ENCODE results near the gene FREM2.

The FREM2 gene

GRCh38 chr13:38658906-38659305, 28.0 kb upstream of the FREM2 start (continued):
- no peak for TF ChIP-seq ZNF792 (tag by site-specific recombination; IDR thresholded peaks at IDR 0.05)

GRCh38 chr13:38661010-38661675, 25.7 kb upstream of the FREM2 start:
- POLR2A ChIA-PET = no interaction called here
- no peak overlapping the region for H3K4me3 ChIP-seq (ENCODE audit: low read depth, low read length)

GRCh38 chr13:38662362-38662761, 24.5 kb upstream of the FREM2 start:
- Histone ChIP-seq H3K27ac (ENCODE audit: extremely low read depth, low read depth, low read length) (no peak overlapping the region), H3K9me3 (ENCODE audit: control insufficient read depth, insufficient read depth, low read depth, low read length) (no peaks in the 10 kb centered on the region), H3K36me3 (ENCODE audit: control insufficient read depth in 2 of 2, insufficient read depth in 1 of 2, low read length in 2 of 2) (no peaks in the 10 kb centered on the region), H3K4me1 (ENCODE audit: control insufficient read depth, insufficient read depth, low read length) (peaks cover 6% of the 10 kb centered on the region), H3K4me3 (ENCODE audit: low read depth, low read length) (no peak overlapping the region)
- ChIA-PET POLR2A (interaction anchor here (1.0 kb wide), 1 partner anchor 25 kb away, joined by 3 read pairs; the partner anchor contains the start of gene FREM2), CTCF (no interaction called here)
- TF ChIP-seq PRDM10 (tag by site-specific recombination; IDR thresholded peaks at IDR 0.05) (no peak), ZNF433 (tag by site-specific recombination; IDR thresholded peaks at IDR 0.05; ENCODE audit: low read depth) (no peak), BCL11A (tag by site-specific recombination; IDR thresholded peaks at IDR 0.05; ENCODE audit: low read depth) (no peak), ZNF664 (tag by site-specific recombination; IDR thresholded peaks at IDR 0.05) (no peak), KLF10 (tag by site-specific recombination; IDR thresholded peaks at IDR 0.05) (no peak), ZSCAN23 (tag by site-specific recombination; IDR thresholded peaks at IDR 0.05) (no peak), OVOL3 (tag by site-specific recombination; IDR thresholded peaks at IDR 0.05) (no peak), ZNF341 (tag by site-specific recombination; IDR thresholded peaks at IDR 0.05; ENCODE audit: low read depth) (no peak), ZNF76 (tag by site-specific recombination; IDR thresholded peaks at IDR 0.05; ENCODE audit: borderline replicate concordance, low read depth) (no peak), ZNF202 (tag by site-specific recombination; IDR thresholded peaks at IDR 0.05; ENCODE audit: borderline replicate concordance) (no peak)

More at GRCh38 chr13:38661010-38661675, 25.7 kb upstream of the FREM2 start:
- CTCF ChIA-PET = no interaction called here
- Histone ChIP-seq H3K36me3 (ENCODE audit: control insufficient read depth in 2 of 2, insufficient read depth in 1 of 2, low read length in 2 of 2) (no peaks in the 10 kb centered on the region), H3K9me3 (ENCODE audit: control insufficient read depth, insufficient read depth, low read depth, low read length) (no peaks in the 10 kb centered on the region), H3K27ac (ENCODE audit: extremely low read depth, low read depth, low read length) (no peak overlapping the region), H3K4me1 (ENCODE audit: control insufficient read depth, insufficient read depth, low read length) (peaks cover 6% of the 10 kb centered on the region)
- TF ChIP-seq ZIC2 (tag by site-specific recombination; IDR thresholded peaks at IDR 0.05) = no peak
- TF ChIP-seq ZNF692 (tag by site-specific recombination; IDR thresholded peaks at IDR 0.05) = no peak
- TF ChIP-seq ZNF24 (tag by site-specific recombination; IDR thresholded peaks at IDR 0.05) = no peak
- no peak for TF ChIP-seq ZNF416 (tag by site-specific recombination; IDR thresholded peaks at IDR 0.05)
- TF ChIP-seq ZNF48 (tag by site-specific recombination; IDR thresholded peaks at IDR 0.05) = no peak
- no peak for TF ChIP-seq ZNF18 (tag by site-specific recombination; IDR thresholded peaks at IDR 0.05)
- no peak for TF ChIP-seq ZNF707 (tag by site-specific recombination; IDR thresholded peaks at IDR 0.05)
- no peak for TF ChIP-seq ZNF768 (tag by site-specific recombination; IDR thresholded peaks at IDR 0.05)
- TF ChIP-seq ZNF157 (tag by site-specific recombination; IDR thresholded peaks at IDR 0.05) = no peak
- TF ChIP-seq ZNF558 (tag by site-specific recombination; IDR thresholded peaks at IDR 0.05) = no peak
- no peak for TF ChIP-seq ZNF354C (tag by site-specific recombination; IDR thresholded peaks at IDR 0.05; ENCODE audit: borderline replicate concordance, low read depth)
- no peak for TF ChIP-seq MZF1 (tag by site-specific recombination; IDR thresholded peaks at IDR 0.05; ENCODE audit: borderline replicate concordance)
- no peak for TF ChIP-seq RBAK (tag by site-specific recombination; IDR thresholded peaks at IDR 0.05)
- TF ChIP-seq ZSCAN4 (tag by site-specific recombination; IDR thresholded peaks at IDR 0.05) = no peak
- no peak for TF ChIP-seq ZNF776 (tag by site-specific recombination; IDR thresholded peaks at IDR 0.05; ENCODE audit: borderline replicate concordance)
- TF ChIP-seq KLF10 (tag by site-specific recombination; IDR thresholded peaks at IDR 0.05) = no peak
- no peak for TF ChIP-seq ZNF501 (tag by site-specific recombination; IDR thresholded peaks at IDR 0.05)
- TF ChIP-seq ZNF830 (tag by site-specific recombination; IDR thresholded peaks at IDR 0.05; ENCODE audit: low read depth) = no peak
- TF ChIP-seq ZNF175 (tag by site-specific recombination; IDR thresholded peaks at IDR 0.05) = no peak
- TF ChIP-seq ZNF580 (tag by site-specific recombination; IDR thresholded peaks at IDR 0.05) = no peak
